Transverse colon (tissue), 3 donors: ENCODE results near the gene MTERF2.

Experiments
- CTCF ChIP-seq, 5 experiments: fragments of 200-600 bp in 3 of 5; fragments of 450-650 bp in 2 of 5; sonication (generic) in 3 of 5; IDR thresholded peaks; 1 replicate in 2 of 5; 2 replicates in 3 of 5; pipeline ENCODE4 v1.5.1; 2016 to 2017; ENCODE audit warnings: antibody characterized with exemption in 5 of 5, inconsistent platforms in 3 of 5, mild to moderate bottlenecking in 2 of 5, moderate library complexity in 1 of 5
- POLR2A ChIP-seq: fragments of 450-650 bp; IDR thresholded peaks from one replicate; pipeline ENCODE4 v1.6.1; 2016; ENCODE audit warnings: antibody characterized with exemption, mild to moderate bottlenecking, moderate library complexity

- TF ChIP-seq POLR2A (no peak), CTCF (IDR thresholded peaks at IDR 0.05) (no peak)
These were observed 11.8 kb downstream of the MTERF2 start for GRCh38 chr12:106975098-106975497.
